Smooth muscle cell (in vitro differentiated cells): ENCODE measurements around the gene HS3ST6. TPM values are rescaled to one million over a fixed set of nuclear protein-coding genes. Genes with fewer than 3 reads are reported as not detected.

Experiments
- DNase-seq: peaks from one replicate; lab custom pipeline; 2025; ENCODE audit not compliant: unreplicated experiment; lab: John Stamatoyannopoulos, UW
- H2AFZ ChIP-seq: fragments of 200-600 bp; sonication (generic); 2 replicates; pipeline ENCODE4 v1.6.0; 2016; ENCODE audit warnings: antibody characterized with exemption, low read depth, mild to moderate bottlenecking
- H3F3A ChIP-seq: fragments of 200-600 bp; sonication (generic); 2 replicates; pipeline ENCODE4 v1.6.0; 2017; ENCODE audit warnings: antibody characterized with exemption, low read depth
- H3K27ac ChIP-seq: fragments of 200-600 bp; sonication (generic); 2 replicates; pipeline ENCODE4 v1.5.1; 2016; ENCODE audit warnings: low read depth, mild to moderate bottlenecking
- H3K27me3 ChIP-seq: fragments of 200-600 bp; sonication (generic); 2 replicates; pipeline ENCODE4 v1.6.1; 2016; ENCODE audit warnings: low read depth, mild to moderate bottlenecking
- H3K36me3 ChIP-seq: fragments of 200-600 bp; sonication (generic); 2 replicates; pipeline ENCODE4 v1.5.1; 2016; ENCODE audit warnings: low read depth
- H3K4me1 ChIP-seq: fragments of 200-600 bp; sonication (generic); 2 replicates; pipeline ENCODE4 v1.5.1; 2016; ENCODE audit warnings: low read depth
- H3K4me2 ChIP-seq: fragments of 200-600 bp; sonication (generic); 2 replicates; pipeline ENCODE4 v1.6.0; 2016; ENCODE audit warnings: mild to moderate bottlenecking
- H3K4me3 ChIP-seq: fragments of 200-600 bp; sonication (generic); 2 replicates; pipeline ENCODE4 v1.5.1; 2016; ENCODE audit warnings: mild to moderate bottlenecking
- H3K79me2 ChIP-seq: fragments of 200-600 bp; sonication (generic); 2 replicates; pipeline ENCODE4 v1.6.0; 2016; ENCODE audit warnings: low read depth, mild to moderate bottlenecking
- H3K9ac ChIP-seq: fragments of 200-600 bp; sonication (generic); 2 replicates; pipeline ENCODE4 v1.6.0; 2016; ENCODE audit warnings: low read depth
- H3K9me3 ChIP-seq: fragments of 200-600 bp; sonication (generic); replicated peaks from 2 replicates; pipeline ENCODE4 v1.5.1; 2016; ENCODE audit warnings: low read depth
- H4K20me1 ChIP-seq: fragments of 200-600 bp; sonication (generic); 2 replicates; pipeline ENCODE4 v1.6.0; 2016; ENCODE audit warnings: low read depth
- WGBS: methylation state at CpG from one replicate; pipeline ENCODE4 v1.1.7; 2016; ENCODE audit warnings: low lambda C conversion rate; 5-methylcytosine and 5-hydroxymethylcytosine counted together
- polyA plus RNA-seq: library from polyadenylated mRNA; unstranded; fragments of >200 nt; fragmentation: Nextera tagmentation; extraction: Ambion mirVana; gene quantifications from 2 replicates; pipeline ENCODE4 v1.2.1, GENCODE V29; 2016
- total RNA-seq: library from RNA; depleted of rRNA; stranded (reverse); fragments of >200 nt; gene quantifications from 2 replicates; pipeline ENCODE4 v1.2.3, GENCODE V29; 2014
- TF ChIP-seq, protein P1 (sequence below): fragments of 200-600 bp; sonication (generic); IDR thresholded peaks from 2 replicates; pipeline ENCODE4 v1.5.1; 2017; ENCODE audit warnings: borderline replicate concordance, mild to moderate bottlenecking, antibody characterized with exemption; ENCODE audit not compliant: insufficient read depth, poor library complexity, severe bottlenecking

Gene HS3ST6
- total and polyA plus RNA-seq, 2 experiments from 2014 or later: not detected

- no peaks in the 10 kb centered on the region for H3K4me1 ChIP-seq
- H3K4me2 ChIP-seq: no peak overlapping the region
- H3K9ac ChIP-seq: no peak overlapping the region
- H3K36me3 ChIP-seq: no peaks in the 10 kb centered on the region
- no peak overlapping the region for H2AFZ ChIP-seq
- H3K4me3 ChIP-seq: no peak overlapping the region
- H4K20me1 ChIP-seq: no peaks in the 10 kb centered on the region
- no peak for DNase-seq
- TF ChIP-seq, protein P1, sequence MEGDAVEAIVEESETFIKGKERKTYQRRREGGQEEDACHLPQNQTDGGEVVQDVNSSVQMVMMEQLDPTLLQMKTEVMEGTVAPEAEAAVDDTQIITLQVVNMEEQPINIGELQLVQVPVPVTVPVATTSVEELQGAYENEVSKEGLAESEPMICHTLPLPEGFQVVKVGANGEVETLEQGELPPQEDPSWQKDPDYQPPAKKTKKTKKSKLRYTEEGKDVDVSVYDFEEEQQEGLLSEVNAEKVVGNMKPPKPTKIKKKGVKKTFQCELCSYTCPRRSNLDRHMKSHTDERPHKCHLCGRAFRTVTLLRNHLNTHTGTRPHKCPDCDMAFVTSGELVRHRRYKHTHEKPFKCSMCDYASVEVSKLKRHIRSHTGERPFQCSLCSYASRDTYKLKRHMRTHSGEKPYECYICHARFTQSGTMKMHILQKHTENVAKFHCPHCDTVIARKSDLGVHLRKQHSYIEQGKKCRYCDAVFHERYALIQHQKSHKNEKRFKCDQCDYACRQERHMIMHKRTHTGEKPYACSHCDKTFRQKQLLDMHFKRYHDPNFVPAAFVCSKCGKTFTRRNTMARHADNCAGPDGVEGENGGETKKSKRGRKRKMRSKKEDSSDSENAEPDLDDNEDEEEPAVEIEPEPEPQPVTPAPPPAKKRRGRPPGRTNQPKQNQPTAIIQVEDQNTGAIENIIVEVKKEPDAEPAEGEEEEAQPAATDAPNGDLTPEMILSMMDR: no peak
- H3K9me3 ChIP-seq: no peaks in the 10 kb centered on the region
- H3K27me3 ChIP-seq: peaks cover 23% of the 10 kb centered on the region
- no peaks in the 10 kb centered on the region for H3F3A ChIP-seq
- H3K27ac ChIP-seq: no peak overlapping the region
- H3K79me2 ChIP-seq: no peaks in the 10 kb centered on the region
- WGBS: 72% methylated on average over 6 of the region's 6 CpGs
These were observed 52.1 kb downstream of the HS3ST6 start for GRCh38 chr16:1865902-1866690.

DNA sequence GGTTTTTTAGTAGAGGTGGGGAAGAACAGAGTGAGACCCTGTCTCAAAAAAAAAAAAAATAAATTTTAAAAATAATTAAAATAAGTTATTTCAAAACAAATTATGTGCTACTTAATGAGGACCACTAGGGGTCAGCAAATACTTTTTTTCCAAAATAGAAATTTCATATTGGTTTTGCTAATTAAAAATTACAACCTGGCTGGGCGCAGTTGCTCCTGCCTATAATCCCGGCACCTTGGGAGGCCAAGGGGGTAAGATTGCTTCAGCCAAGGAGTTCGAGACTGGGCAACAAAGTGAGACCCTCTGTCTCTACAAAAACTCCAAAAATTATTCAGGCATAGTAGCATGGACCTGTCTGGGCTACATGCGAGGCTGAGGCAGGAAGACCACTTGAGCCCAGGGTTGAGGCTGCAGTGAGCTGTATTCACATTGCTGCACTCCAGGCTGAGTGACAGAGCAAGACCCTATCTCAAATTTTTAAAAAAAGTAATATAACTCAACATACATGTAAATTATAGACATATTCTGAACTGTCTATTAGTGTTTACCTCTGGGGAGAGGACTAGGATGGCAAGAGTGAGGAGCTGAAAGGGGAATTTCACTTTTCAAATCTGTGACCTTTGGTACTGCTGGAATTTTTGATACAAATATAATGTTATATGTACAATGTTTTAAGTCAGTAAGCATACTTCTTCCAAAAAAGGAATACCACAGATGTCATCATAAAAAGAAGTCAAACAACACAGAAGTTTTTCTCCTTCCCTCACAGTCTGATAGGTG lies 54.3 kb downstream of the HS3ST6 start:
- no peaks in the 10 kb centered on the region for H3K79me2 ChIP-seq
- H3K27ac ChIP-seq: no peak overlapping the region
- no peak overlapping the region for H3K9ac ChIP-seq
- TF ChIP-seq, protein P1: peak; percentile 64
- WGBS: 44% methylated on average over 4 of the region's 4 CpGs
- H2AFZ ChIP-seq: no peak overlapping the region
- no peaks in the 10 kb centered on the region for H3F3A ChIP-seq
- H3K9me3 ChIP-seq: no peaks in the 10 kb centered on the region
- no peak for DNase-seq
- H3K4me3 ChIP-seq: no peak overlapping the region
- H4K20me1 ChIP-seq: no peaks in the 10 kb centered on the region
- peaks cover 44% of the 10 kb centered on the region for H3K27me3 ChIP-seq
- no peak overlapping the region for H3K4me2 ChIP-seq
- no peaks in the 10 kb centered on the region for H3K36me3 ChIP-seq
- no peaks in the 10 kb centered on the region for H3K4me1 ChIP-seq

- H3K4me1 ChIP-seq: no peaks in the 10 kb centered on the region
- H3K27ac ChIP-seq: no peak overlapping the region
- DNase-seq: no peak
- H3F3A ChIP-seq: no peaks in the 10 kb centered on the region
- H3K9ac ChIP-seq: no peak overlapping the region
- H3K27me3 ChIP-seq: peaks cover 59% of the 10 kb centered on the region
- no peaks in the 10 kb centered on the region for H3K36me3 ChIP-seq
- no peaks in the 10 kb centered on the region for H3K79me2 ChIP-seq
- no peaks in the 10 kb centered on the region for H3K9me3 ChIP-seq
- no peak overlapping the region for H3K4me2 ChIP-seq
- no peaks in the 10 kb centered on the region for H4K20me1 ChIP-seq
- H2AFZ ChIP-seq: no peak overlapping the region
- 84% methylated on average over 9 of the region's 9 CpGs for WGBS
- H3K4me3 ChIP-seq: no peak overlapping the region
- TF ChIP-seq, protein P1: no peak
These were observed 55.8 kb downstream of the HS3ST6 start for GRCh38 chr16:1862394-1862793.
